HEK293 (cell line): ENCODE results near the gene TXNRD2.

Experiments
- GFI1B ChIP-seq: fragments of 450-650 bp; formaldehyde crosslinking; IDR thresholded peaks from 2 replicates; pipeline ENCODE4 v1.5.1; 2016; ENCODE audit warnings: missing biosample characterization, missing genetic modification characterization
- HOXA7 ChIP-seq: sonication (generic); formaldehyde crosslinking; IDR thresholded peaks from 2 replicates; pipeline ENCODE4 v1.8.1; 2022; ENCODE audit warnings: missing genetic modification reagents, borderline replicate concordance
- TRIM28 ChIP-seq: IDR thresholded peaks from 2 replicates; pipeline ENCODE4 v1.6.1; 2011; ENCODE audit warnings: low read length, control low read depth, borderline replicate concordance
- ZBTB1 ChIP-seq: fragments of 450-650 bp; formaldehyde crosslinking; IDR thresholded peaks from 2 replicates; pipeline ENCODE4 v1.5.1; 2016; ENCODE audit warnings: missing biosample characterization, missing genetic modification characterization
- ZBTB17 ChIP-seq: fragments of 450-650 bp; formaldehyde crosslinking; IDR thresholded peaks from 2 replicates; pipeline ENCODE4 v1.5.1; 2016; ENCODE audit warnings: missing biosample characterization, missing genetic modification characterization
- ZBTB48 ChIP-seq: fragments of 450-650 bp; formaldehyde crosslinking; IDR thresholded peaks from 2 replicates; pipeline ENCODE4 v1.5.1; 2016; ENCODE audit warnings: missing biosample characterization, missing genetic modification characterization
- ZBTB7A ChIP-seq: fragments of 450-650 bp; formaldehyde crosslinking; IDR thresholded peaks from 2 replicates; pipeline ENCODE4 v1.5.1; 2016; ENCODE audit warnings: low read depth, missing biosample characterization, missing genetic modification characterization
- ZFP37 ChIP-seq: fragments of 450-650 bp; formaldehyde crosslinking; IDR thresholded peaks from 2 replicates; pipeline ENCODE4 v1.5.1; 2016; ENCODE audit warnings: missing biosample characterization, missing genetic modification characterization
- ZIC2 ChIP-seq: fragments of 450-650 bp; formaldehyde crosslinking; IDR thresholded peaks from 2 replicates; pipeline ENCODE4 v1.5.1; 2016; ENCODE audit warnings: missing biosample characterization, missing genetic modification characterization
- ZNF10 ChIP-seq: fragments of 450-650 bp; formaldehyde crosslinking; IDR thresholded peaks from 2 replicates; pipeline ENCODE4 v1.5.1; 2017; ENCODE audit warnings: missing biosample characterization, missing genetic modification characterization
- ZNF138 ChIP-seq: fragments of 450-650 bp; formaldehyde crosslinking; IDR thresholded peaks from 2 replicates; pipeline ENCODE4 v1.5.1; 2016; ENCODE audit warnings: missing biosample characterization, missing genetic modification characterization, borderline replicate concordance
- ZNF169 ChIP-seq: fragments of 450-650 bp; formaldehyde crosslinking; IDR thresholded peaks from 2 replicates; pipeline ENCODE4 v1.5.1; 2016; ENCODE audit warnings: missing biosample characterization, missing genetic modification characterization
- ZNF184 ChIP-seq: fragments of 450-650 bp; IDR thresholded peaks from 2 replicates; pipeline ENCODE4 v1.5.1; 2018; ENCODE audit warnings: missing biosample characterization, mild to moderate bottlenecking, missing genetic modification characterization
- ZNF2 ChIP-seq: fragments of 450-650 bp; formaldehyde crosslinking; IDR thresholded peaks from 2 replicates; pipeline ENCODE4 v1.5.1; 2016; ENCODE audit warnings: missing biosample characterization, missing genetic modification characterization
- ZNF223 ChIP-seq: fragments of 450-650 bp; formaldehyde crosslinking; IDR thresholded peaks from 2 replicates; pipeline ENCODE4 v1.5.1; 2016; ENCODE audit warnings: missing biosample characterization, missing genetic modification characterization
- ZNF391 ChIP-seq: fragments of 450-650 bp; formaldehyde crosslinking; IDR thresholded peaks from 2 replicates; pipeline ENCODE4 v1.5.1; 2016; ENCODE audit warnings: low read depth, missing biosample characterization, missing genetic modification characterization, borderline replicate concordance
- ZNF423 ChIP-seq: fragments of 450-650 bp; formaldehyde crosslinking; IDR thresholded peaks from 2 replicates; pipeline ENCODE4 v1.5.1; 2016; ENCODE audit warnings: missing biosample characterization, missing genetic modification characterization
- ZNF521 ChIP-seq: fragments of 450-650 bp; formaldehyde crosslinking; IDR thresholded peaks from 2 replicates; pipeline ENCODE4 v1.5.1; 2017; ENCODE audit warnings: missing biosample characterization, mild to moderate bottlenecking, missing genetic modification characterization
- ZNF560 ChIP-seq: fragments of 450-650 bp; formaldehyde crosslinking; IDR thresholded peaks from 2 replicates; pipeline ENCODE4 v1.5.1; 2017; ENCODE audit warnings: missing biosample characterization, missing genetic modification characterization, borderline replicate concordance
- ZNF621 ChIP-seq: fragments of 450-650 bp; formaldehyde crosslinking; IDR thresholded peaks from 2 replicates; pipeline ENCODE4 v1.5.1; 2017; ENCODE audit warnings: missing biosample characterization, missing genetic modification characterization
- ZNF677 ChIP-seq: fragments of 450-650 bp; IDR thresholded peaks from 2 replicates; pipeline ENCODE4 v1.5.0; 2018; ENCODE audit warnings: missing biosample characterization, mild to moderate bottlenecking, missing genetic modification characterization, moderate library complexity
- ZNF701 ChIP-seq: fragments of 450-650 bp; formaldehyde crosslinking; IDR thresholded peaks from 2 replicates; pipeline ENCODE4 v1.5.1; 2016; ENCODE audit warnings: missing biosample characterization, missing genetic modification characterization
- ZNF792 ChIP-seq: fragments of 450-650 bp; formaldehyde crosslinking; IDR thresholded peaks from 2 replicates; pipeline ENCODE4 v1.5.1; 2016; ENCODE audit warnings: missing biosample characterization, missing genetic modification characterization
- TF ChIP-seq, protein P1 (sequence below): fragments of 450-650 bp; formaldehyde crosslinking; IDR thresholded peaks from 2 replicates; pipeline ENCODE4 v1.5.1; 2017; ENCODE audit warnings: missing biosample characterization, missing genetic modification characterization
- TF ChIP-seq, protein P2 (sequence below): fragments of 450-650 bp; formaldehyde crosslinking; conservative IDR thresholded peaks from 2 replicates; pipeline ENCODE4 v1.5.1; 2016; ENCODE audit warnings: low read depth, missing biosample characterization, missing genetic modification characterization
- TF ChIP-seq, protein P3 (sequence below): IDR thresholded peaks from 2 replicates; pipeline ENCODE4 v1.6.1; 2011; ENCODE audit warnings: mild to moderate bottlenecking, low read depth, low read length, borderline replicate concordance
- TF ChIP-seq, protein P4 (sequence below): fragments of 450-650 bp; formaldehyde crosslinking; IDR thresholded peaks from 2 replicates; pipeline ENCODE4 v1.5.1; 2016; ENCODE audit warnings: missing biosample characterization, missing genetic modification characterization
- TF ChIP-seq, protein P5 (sequence below): fragments of 450-650 bp; formaldehyde crosslinking; IDR thresholded peaks from 2 replicates; pipeline ENCODE4 v1.5.1; 2016; ENCODE audit warnings: missing biosample characterization, missing genetic modification characterization
- TF ChIP-seq, protein P6 (sequence below): fragments of 450-650 bp; formaldehyde crosslinking; IDR thresholded peaks from 2 replicates; pipeline ENCODE4 v1.5.1; 2016; ENCODE audit warnings: missing biosample characterization, missing genetic modification characterization
- TF ChIP-seq, protein P7 (sequence below): fragments of 450-650 bp; formaldehyde crosslinking; IDR thresholded peaks from 2 replicates; pipeline ENCODE4; 2016; ENCODE audit warnings: missing biosample characterization, missing genetic modification characterization

Gene TXNRD2

DNA sequence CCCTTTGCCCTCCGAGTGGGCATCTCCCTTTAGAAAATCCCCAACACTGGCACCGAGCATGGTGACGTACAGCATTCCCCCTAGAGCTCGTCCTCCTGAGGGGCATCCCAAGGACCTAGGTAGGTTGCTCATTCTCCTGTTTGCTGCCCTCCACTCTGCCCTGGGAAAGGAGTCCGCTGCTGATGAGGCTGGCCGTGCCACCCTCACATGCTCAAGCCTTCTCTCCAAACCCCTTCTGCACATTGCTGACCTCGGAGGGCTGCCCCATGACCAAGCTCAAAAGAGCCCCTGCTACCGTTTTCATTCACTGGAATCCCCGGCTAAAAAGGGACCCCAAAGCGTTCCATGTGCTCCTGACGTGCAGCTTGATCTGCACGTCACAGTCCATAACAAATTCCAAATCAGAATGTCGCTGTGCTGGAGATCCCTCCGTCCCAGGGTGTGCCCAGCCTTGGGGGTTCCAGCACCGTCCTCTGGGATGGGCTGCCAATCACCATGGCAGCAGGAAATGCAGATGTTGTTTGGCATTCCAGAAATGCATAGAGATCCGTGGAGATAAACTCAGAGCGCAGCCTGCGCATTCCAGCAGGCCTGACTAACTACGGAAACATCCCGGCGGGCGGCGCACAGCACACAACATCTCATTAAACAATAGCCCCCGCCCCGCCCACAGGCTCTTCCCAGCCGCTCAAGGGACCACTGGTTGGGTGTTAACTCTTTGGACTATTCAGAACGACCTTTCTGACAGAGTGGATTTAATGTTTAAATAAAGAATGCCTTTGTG lies 60.6 kb downstream of the TXNRD2 start (continued):
- TF ChIP-seq, protein P1, sequence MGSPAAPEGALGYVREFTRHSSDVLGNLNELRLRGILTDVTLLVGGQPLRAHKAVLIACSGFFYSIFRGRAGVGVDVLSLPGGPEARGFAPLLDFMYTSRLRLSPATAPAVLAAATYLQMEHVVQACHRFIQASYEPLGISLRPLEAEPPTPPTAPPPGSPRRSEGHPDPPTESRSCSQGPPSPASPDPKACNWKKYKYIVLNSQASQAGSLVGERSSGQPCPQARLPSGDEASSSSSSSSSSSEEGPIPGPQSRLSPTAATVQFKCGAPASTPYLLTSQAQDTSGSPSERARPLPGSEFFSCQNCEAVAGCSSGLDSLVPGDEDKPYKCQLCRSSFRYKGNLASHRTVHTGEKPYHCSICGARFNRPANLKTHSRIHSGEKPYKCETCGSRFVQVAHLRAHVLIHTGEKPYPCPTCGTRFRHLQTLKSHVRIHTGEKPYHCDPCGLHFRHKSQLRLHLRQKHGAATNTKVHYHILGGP: no peak
- TF ChIP-seq ZBTB7A (tag by site-specific recombination) (no peak), ZNF621 (no peak), ZNF169 (no peak), ZBTB48 (tag by site-specific recombination) (no peak), ZNF10 (tag by site-specific recombination) (no peak), ZBTB17 (no peak; the same call in 1 of the 2 replicates), GFI1B (tag by site-specific recombination) (no peak), ZBTB1 (no peak), ZNF391 (tag by site-specific recombination) (no peak), ZNF184 (no peak), ZNF560 (tag by site-specific recombination) (no peak), ZNF138 (tag by site-specific recombination) (no peak), ZFP37 (tag by site-specific recombination) (no peak), TRIM28 (no peak; the same call in 1 of the 2 replicates), ZNF792 (tag by site-specific recombination) (no peak), ZNF701 (tag by site-specific recombination) (no peak), ZNF521 (tag by site-specific recombination) (no peak), ZNF423 (no peak), HOXA7 (CRISPR knock-in tag) (no peak), ZIC2 (tag by site-specific recombination) (0 out of 2 replicates have a peak, but pooled peaks have one; percentile 35), ZNF677 (tag by site-specific recombination) (no peak), ZNF223 (tag by site-specific recombination) (no peak), ZNF2 (tag by site-specific recombination) (no peak)
- TF ChIP-seq, protein P2, sequence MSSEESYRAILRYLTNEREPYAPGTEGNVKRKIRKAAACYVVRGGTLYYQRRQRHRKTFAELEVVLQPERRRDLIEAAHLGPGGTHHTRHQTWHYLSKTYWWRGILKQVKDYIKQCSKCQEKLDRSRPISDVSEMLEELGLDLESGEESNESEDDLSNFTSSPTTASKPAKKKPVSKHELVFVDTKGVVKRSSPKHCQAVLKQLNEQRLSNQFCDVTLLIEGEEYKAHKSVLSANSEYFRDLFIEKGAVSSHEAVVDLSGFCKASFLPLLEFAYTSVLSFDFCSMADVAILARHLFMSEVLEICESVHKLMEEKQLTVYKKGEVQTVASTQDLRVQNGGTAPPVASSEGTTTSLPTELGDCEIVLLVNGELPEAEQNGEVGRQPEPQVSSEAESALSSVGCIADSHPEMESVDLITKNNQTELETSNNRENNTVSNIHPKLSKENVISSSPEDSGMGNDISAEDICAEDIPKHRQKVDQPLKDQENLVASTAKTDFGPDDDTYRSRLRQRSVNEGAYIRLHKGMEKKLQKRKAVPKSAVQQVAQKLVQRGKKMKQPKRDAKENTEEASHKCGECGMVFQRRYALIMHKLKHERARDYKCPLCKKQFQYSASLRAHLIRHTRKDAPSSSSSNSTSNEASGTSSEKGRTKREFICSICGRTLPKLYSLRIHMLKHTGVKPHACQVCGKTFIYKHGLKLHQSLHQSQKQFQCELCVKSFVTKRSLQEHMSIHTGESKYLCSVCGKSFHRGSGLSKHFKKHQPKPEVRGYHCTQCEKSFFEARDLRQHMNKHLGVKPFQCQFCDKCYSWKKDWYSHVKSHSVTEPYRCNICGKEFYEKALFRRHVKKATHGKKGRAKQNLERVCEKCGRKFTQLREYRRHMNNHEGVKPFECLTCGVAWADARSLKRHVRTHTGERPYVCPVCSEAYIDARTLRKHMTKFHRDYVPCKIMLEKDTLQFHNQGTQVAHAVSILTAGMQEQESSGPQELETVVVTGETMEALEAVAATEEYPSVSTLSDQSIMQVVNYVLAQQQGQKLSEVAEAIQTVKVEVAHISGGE: no peak
- TF ChIP-seq, protein P3, sequence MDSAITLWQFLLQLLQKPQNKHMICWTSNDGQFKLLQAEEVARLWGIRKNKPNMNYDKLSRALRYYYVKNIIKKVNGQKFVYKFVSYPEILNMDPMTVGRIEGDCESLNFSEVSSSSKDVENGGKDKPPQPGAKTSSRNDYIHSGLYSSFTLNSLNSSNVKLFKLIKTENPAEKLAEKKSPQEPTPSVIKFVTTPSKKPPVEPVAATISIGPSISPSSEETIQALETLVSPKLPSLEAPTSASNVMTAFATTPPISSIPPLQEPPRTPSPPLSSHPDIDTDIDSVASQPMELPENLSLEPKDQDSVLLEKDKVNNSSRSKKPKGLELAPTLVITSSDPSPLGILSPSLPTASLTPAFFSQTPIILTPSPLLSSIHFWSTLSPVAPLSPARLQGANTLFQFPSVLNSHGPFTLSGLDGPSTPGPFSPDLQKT: no peak
- TF ChIP-seq, protein P4, sequence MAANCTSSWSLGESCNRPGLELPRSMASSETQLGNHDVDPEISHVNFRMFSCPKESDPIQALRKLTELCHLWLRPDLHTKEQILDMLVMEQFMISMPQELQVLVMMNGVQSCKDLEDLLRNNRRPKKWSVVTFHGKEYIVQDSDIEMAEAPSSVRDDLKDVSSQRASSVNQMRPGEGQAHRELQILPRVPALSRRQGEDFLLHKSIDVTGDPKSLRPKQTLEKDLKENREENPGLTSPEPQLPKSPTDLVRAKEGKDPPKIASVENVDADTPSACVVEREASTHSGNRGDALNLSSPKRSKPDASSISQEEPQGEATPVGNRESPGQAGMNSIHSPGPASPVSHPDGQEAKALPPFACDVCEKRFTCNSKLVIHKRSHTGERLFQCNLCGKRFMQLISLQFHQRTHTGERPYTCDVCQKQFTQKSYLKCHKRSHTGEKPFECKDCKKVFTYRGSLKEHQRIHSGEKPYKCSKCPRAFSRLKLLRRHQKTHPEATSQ: no peak
- TF ChIP-seq, protein P5, sequence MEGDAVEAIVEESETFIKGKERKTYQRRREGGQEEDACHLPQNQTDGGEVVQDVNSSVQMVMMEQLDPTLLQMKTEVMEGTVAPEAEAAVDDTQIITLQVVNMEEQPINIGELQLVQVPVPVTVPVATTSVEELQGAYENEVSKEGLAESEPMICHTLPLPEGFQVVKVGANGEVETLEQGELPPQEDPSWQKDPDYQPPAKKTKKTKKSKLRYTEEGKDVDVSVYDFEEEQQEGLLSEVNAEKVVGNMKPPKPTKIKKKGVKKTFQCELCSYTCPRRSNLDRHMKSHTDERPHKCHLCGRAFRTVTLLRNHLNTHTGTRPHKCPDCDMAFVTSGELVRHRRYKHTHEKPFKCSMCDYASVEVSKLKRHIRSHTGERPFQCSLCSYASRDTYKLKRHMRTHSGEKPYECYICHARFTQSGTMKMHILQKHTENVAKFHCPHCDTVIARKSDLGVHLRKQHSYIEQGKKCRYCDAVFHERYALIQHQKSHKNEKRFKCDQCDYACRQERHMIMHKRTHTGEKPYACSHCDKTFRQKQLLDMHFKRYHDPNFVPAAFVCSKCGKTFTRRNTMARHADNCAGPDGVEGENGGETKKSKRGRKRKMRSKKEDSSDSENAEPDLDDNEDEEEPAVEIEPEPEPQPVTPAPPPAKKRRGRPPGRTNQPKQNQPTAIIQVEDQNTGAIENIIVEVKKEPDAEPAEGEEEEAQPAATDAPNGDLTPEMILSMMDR: no peak
- TF ChIP-seq, protein P6, sequence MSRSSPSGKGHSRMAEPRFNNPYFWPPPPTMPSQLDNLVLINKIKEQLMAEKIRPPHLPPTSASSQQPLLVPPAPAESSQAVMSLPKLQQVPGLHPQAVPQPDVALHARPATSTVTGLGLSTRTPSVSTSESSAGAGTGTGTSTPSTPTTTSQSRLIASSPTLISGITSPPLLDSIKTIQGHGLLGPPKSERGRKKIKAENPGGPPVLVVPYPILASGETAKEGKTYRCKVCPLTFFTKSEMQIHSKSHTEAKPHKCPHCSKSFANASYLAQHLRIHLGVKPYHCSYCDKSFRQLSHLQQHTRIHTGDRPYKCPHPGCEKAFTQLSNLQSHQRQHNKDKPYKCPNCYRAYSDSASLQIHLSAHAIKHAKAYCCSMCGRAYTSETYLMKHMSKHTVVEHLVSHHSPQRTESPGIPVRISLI (tag by site-specific recombination): no peak
- TF ChIP-seq, protein P7, sequence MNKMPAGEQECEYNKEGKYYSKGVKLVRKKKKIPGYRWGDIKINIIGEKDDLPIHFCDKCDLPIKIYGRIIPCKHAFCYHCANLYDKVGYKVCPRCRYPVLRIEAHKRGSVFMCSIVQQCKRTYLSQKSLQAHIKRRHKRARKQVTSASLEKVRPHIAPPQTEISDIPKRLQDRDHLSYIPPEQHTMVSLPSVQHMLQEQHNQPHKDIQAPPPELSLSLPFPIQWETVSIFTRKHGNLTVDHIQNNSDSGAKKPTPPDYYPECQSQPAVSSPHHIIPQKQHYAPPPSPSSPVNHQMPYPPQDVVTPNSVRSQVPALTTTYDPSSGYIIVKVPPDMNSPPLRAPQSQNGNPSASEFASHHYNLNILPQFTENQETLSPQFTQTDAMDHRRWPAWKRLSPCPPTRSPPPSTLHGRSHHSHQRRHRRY (tag by site-specific recombination): no peak
